IMR-90 (cell line): Measurements from ENCODE around the gene BCL11B. TPM values are rescaled to one million over a fixed set of nuclear protein-coding genes. Genes with fewer than 3 reads are reported as not detected.

Source experiments
- ATAC-seq: fragments of 200-7000 bp; cut with Tn5 transposase; 2 replicates; pipeline ENCODE4 v1.9.1; 2020; ENCODE audit warnings: low read depth, mild to moderate bottlenecking, moderate library complexity
- BruUV-seq: library from RNA; stranded (reverse); fragments of 400-500 nt; replicated peaks from 2 replicates; lab custom pipeline; 2021; lab: Mats Ljungman, UMichigan
- CTCF ChIA-PET: fragments of 300-600 bp; formaldehyde crosslinking; extraction: SDS; loops from one replicate; lab custom pipeline; 2021; ENCODE audit warnings: antibody characterized with exemption; lab: Yijun Ruan, JAX
- POLR2A ChIA-PET: fragments of 300-600 bp; sonication (Branson Sonifier 250); formaldehyde crosslinking; loops from one replicate; lab custom pipeline; 2022; ENCODE audit warnings: antibody characterized with exemption; ENCODE audit not compliant: unreplicated experiment; lab: Charles Lee
- DNase-seq: peaks from one replicate; pipeline ENCODE4 v3.0.0; 2013
- H2AFZ ChIP-seq: replicated peaks from 2 replicates; pipeline ENCODE3; 2013; ENCODE audit warnings: low read length, mild to moderate bottlenecking; ENCODE audit not compliant: poor library complexity
- H2AK5ac ChIP-seq: 2 replicates; pipeline ENCODE4 v1.6.1; 2013; ENCODE audit warnings: low read depth, low read length, inconsistent platforms
- H2AK9ac ChIP-seq: replicated peaks from 2 replicates; pipeline ENCODE3; 2013; ENCODE audit warnings: mild to moderate bottlenecking, low read depth, low read length, moderate library complexity; ENCODE audit not compliant: poor library complexity
- H2BK120ac ChIP-seq: 2 replicates; pipeline ENCODE4 v1.6.1; 2013; ENCODE audit warnings: low read depth, low read length, inconsistent platforms
- H2BK15ac ChIP-seq: 3 replicates; pipeline ENCODE4 v1.6.1; 2013; ENCODE audit warnings: low read depth, low read length, inconsistent platforms
- H2BK20ac ChIP-seq: 2 replicates; pipeline ENCODE4 v1.6.1; 2013; ENCODE audit warnings: low read depth, mild to moderate bottlenecking, inconsistent platforms, low read length, moderate library complexity
- H2BK5ac ChIP-seq: 2 replicates; pipeline ENCODE4 v1.6.1; 2013; ENCODE audit warnings: mild to moderate bottlenecking, low read depth, low read length, inconsistent platforms; ENCODE audit not compliant: poor library complexity, severe bottlenecking
- H3K14ac ChIP-seq: replicated peaks from 2 replicates; pipeline ENCODE4 v1.6.1; 2013; ENCODE audit warnings: low read depth, low read length, inconsistent platforms
- H3K18ac ChIP-seq: 2 replicates; pipeline ENCODE4 v1.6.1; 2013; ENCODE audit warnings: low read depth, low read length, control low read depth
- H3K23ac ChIP-seq: 2 replicates; pipeline ENCODE4 v1.6.1; 2013; ENCODE audit warnings: low read depth, low read length, inconsistent platforms
- H3K27ac ChIP-seq: 2 replicates; pipeline ENCODE4 v1.5.1; 2013; ENCODE audit warnings: mild to moderate bottlenecking, control low read depth, low read length; ENCODE audit not compliant: insufficient read depth
- H3K27me3 ChIP-seq: 2 replicates; pipeline ENCODE4 v1.6.1; 2013; ENCODE audit warnings: low read length; ENCODE audit not compliant: control insufficient read depth, insufficient read depth
- H3K36me3 ChIP-seq: 2 replicates; pipeline ENCODE4 v1.6.1; 2013; ENCODE audit warnings: low read length, mixed read lengths; ENCODE audit not compliant: control insufficient read depth, insufficient read depth
- H3K4ac ChIP-seq: 2 replicates; pipeline ENCODE4 v1.6.1; 2013; ENCODE audit warnings: low read depth, low read length, inconsistent platforms
- H3K4me1 ChIP-seq: 2 replicates; pipeline ENCODE4 v1.6.1; 2013; ENCODE audit warnings: low read length, mixed read lengths; ENCODE audit not compliant: control insufficient read depth, insufficient read depth
- H3K4me2 ChIP-seq: 2 replicates; pipeline ENCODE4 v1.6.1; 2013; ENCODE audit warnings: low read depth, mild to moderate bottlenecking, control low read depth, low read length, moderate library complexity
- H3K4me3 ChIP-seq: 2 replicates; pipeline ENCODE4 v1.5.1; 2013; ENCODE audit warnings: low read depth, mild to moderate bottlenecking, control low read depth, low read length, moderate library complexity; ENCODE audit not compliant: insufficient read depth
- H3K56ac ChIP-seq: 2 replicates; pipeline ENCODE4 v1.6.1; 2013; ENCODE audit warnings: low read length, inconsistent platforms; ENCODE audit not compliant: insufficient read depth; ENCODE audit errors: extremely low read depth
- H3K79me1 ChIP-seq, 2 experiments: 2 replicates each; pipeline ENCODE4 v1.6.1; 2013; ENCODE audit warnings: low read length in 2 of 2, inconsistent platforms in 1 of 2, low read depth in 1 of 2
- H3K9ac ChIP-seq: 2 replicates; pipeline ENCODE4 v1.6.1; 2013; ENCODE audit warnings: low read depth, low read length, control low read depth
- H3K9me1 ChIP-seq: 2 replicates; pipeline ENCODE4 v1.6.1; 2013; ENCODE audit warnings: low read length, inconsistent platforms; ENCODE audit not compliant: insufficient read depth
- H3K9me3 ChIP-seq: 2 replicates; pipeline ENCODE4 v1.6.1; 2013; ENCODE audit warnings: low read length; ENCODE audit not compliant: control insufficient read depth, insufficient read depth
- H4K20me1 ChIP-seq: 2 replicates; pipeline ENCODE4 v1.6.1; 2013; ENCODE audit warnings: low read length, inconsistent platforms; ENCODE audit not compliant: insufficient read depth
- H4K5ac ChIP-seq: 2 replicates; pipeline ENCODE4 v1.6.1; 2013; ENCODE audit warnings: mild to moderate bottlenecking, low read depth, low read length, control low read depth
- H4K8ac ChIP-seq, 2 experiments: 2 replicates each; pipeline ENCODE4 v1.6.1; 2013; ENCODE audit warnings: low read depth in 2 of 2, low read length in 2 of 2, control low read depth in 1 of 2, inconsistent platforms in 1 of 2
- H4K91ac ChIP-seq: 2 replicates; pipeline ENCODE4 v1.6.1; 2013; ENCODE audit warnings: low read depth, low read length, inconsistent platforms; ENCODE audit not compliant: insufficient read depth
- CEBPB ChIP-seq: IDR thresholded peaks from 2 replicates; pipeline ENCODE4 v1.6.1; 2012; ENCODE audit warnings: low read depth, low read length, improper control_type of control experiment
- CHD1 ChIP-seq: IDR thresholded peaks from 2 replicates; pipeline ENCODE4 v1.6.1; 2012; ENCODE audit warnings: low read depth, low read length, improper control_type of control experiment
- FOS ChIP-seq: fragments of 150-350 bp; IDR thresholded peaks from 2 replicates; pipeline ENCODE4 v1.6.1; 2016; ENCODE audit warnings: low read depth, low read length
- MAFK ChIP-seq: IDR thresholded peaks from 2 replicates; pipeline ENCODE4 v1.6.1; 2012; ENCODE audit warnings: low read depth, low read length, improper control_type of control experiment
- POLR2A ChIP-seq: IDR thresholded peaks from 2 replicates; pipeline ENCODE4 v1.6.1; 2012; ENCODE audit warnings: mild to moderate bottlenecking, low read depth, low read length
- RCOR1 ChIP-seq: IDR thresholded peaks from 2 replicates; pipeline ENCODE4 v1.6.1; 2012; ENCODE audit warnings: mild to moderate bottlenecking, low read length, improper control_type of control experiment; ENCODE audit not compliant: insufficient replicate concordance
- WGBS, 2 experiments: methylation state at CpG; one replicate each; pipeline versions ENCODE4 v1.1.5 to v1.1.7; 2013; ENCODE audit warnings: missing lambda C conversion rate in 2 of 2; ENCODE audit not compliant: insufficient read length in 1 of 2; ENCODE audit errors: extremely low coverage in 2 of 2; 5-methylcytosine and 5-hydroxymethylcytosine counted together
- dilution Hi-C: fragments of 300-500 bp; cut with HindIII; formaldehyde crosslinking; loops from one replicate; pipeline ENCODE4 v1.14.3; 2018; ENCODE audit warnings: low sequenced_read_pairs; ENCODE audit not compliant: unreplicated experiment
- in situ Hi-C: fragments of 300-500 bp; cut with MboI; formaldehyde crosslinking; loops from 3 replicates; pipeline ENCODE4 v1.14.3; 2019; ENCODE audit warnings: low sequenced_read_pairs, inconsistent platforms, mixed read lengths
- intact Hi-C: fragments of 100-400 bp; cut with micrococcal nuclease; formaldehyde crosslinking; loops from 2 replicates; pipeline ENCODE4 v1.10.0; 2022
- polyA plus RNA-seq, 3 experiments: library from polyadenylated mRNA; depleted of rRNA; stranded (reverse); fragments of >200 nt; gene quantifications; 2 replicates each; pipeline ENCODE4 v1.2.3, GENCODE V29; 2012; ENCODE audit warnings: low replicate concordance in 1 of 3
- total RNA-seq: library from RNA; depleted of rRNA; stranded (reverse); fragments of >200 nt; gene quantifications from 2 replicates; pipeline ENCODE4 v1.2.3, GENCODE V29; 2012

Gene BCL11B
- total and polyA plus RNA-seq, 2 of the 4 experiments (the other 2 are of a cell fraction), result under 0.01 TPM; not detected in 1

DNA sequence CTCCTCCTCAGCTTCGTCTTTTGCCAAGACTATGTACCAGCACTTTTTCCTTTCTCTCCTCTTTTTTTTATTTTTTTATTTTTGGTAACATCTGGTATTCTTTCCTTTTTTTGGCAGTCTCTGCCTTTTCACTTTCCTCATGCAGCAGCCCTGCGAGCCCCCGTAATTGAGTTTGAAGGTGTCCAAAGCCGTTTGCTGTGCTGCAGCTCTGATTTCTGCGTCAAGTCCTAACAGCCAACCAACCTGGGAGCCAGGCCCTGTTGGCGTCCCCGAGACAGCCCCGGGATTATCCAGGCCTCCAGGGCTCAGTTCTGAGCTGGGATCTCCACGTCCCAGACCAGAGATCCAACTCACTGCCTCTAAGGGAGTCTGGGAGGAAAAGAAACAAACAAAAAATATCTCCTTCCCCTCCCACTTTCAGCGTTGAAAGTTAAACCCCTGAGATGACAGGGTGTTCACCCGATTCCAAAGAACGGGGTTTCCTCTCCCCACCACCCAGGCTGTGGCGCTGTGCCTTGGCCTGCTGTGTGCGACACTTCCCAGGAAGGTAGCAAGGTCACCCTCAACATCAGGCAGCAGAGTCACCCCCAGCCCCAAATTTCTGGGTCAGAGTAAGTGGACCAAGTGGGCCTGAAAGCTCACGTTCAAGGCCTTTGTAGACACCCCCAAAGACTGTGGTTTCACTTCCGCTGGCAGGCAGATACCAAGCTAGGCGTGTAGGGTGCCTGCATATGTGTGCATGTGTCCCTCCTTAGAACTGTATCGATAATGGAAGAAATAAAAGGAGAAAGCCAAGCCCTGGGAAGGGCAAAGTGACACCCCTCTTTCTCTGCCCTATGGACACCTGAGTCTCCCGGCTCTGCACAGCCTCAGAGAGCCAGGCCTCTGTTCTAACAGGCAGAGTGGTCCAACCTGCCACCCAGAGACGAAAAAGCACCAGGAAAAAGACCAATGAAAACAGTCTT is 11.1 kb downstream of the BCL11B start (continued):
- no peak for TF ChIP-seq CHD1

DNA sequence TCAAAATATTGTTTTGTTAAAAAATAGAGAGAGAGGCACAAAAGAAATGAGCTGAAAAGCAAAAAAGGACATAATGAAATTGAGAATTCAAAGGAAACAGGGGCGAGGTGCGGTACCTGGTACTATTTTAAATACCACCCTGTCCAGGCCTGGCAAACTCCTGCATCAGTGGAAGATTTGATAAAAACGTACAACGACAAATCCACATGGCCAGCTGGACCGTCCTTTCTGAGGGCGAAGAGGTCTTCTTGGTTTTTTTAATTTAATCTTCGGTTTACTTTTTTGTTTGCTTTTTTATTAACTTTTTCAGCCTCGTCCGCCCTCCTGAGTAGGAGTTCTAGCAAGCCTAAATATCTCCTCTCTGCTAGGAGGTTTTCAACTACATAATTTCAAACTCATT is 11.9 kb downstream of the BCL11B start:
- in situ Hi-C loops (no loop called here), intact Hi-C loops (no loop called here), dilution Hi-C loops (no loop called here)
- TF ChIP-seq POLR2A, result no peak
- no peak for TF ChIP-seq MAFK
- no peak for TF ChIP-seq FOS
- no peak for TF ChIP-seq CEBPB
- TF ChIP-seq RCOR1, result no peak
- no peaks in the 10 kb centered on the region for H3K9me1 ChIP-seq
- H2AK9ac ChIP-seq, result no peak overlapping the region
- no peak overlapping the region for H2AFZ ChIP-seq
- no peaks in the 10 kb centered on the region for H3K4me1 ChIP-seq
- no peak overlapping the region for H2BK15ac ChIP-seq
- H3K36me3 ChIP-seq, result no peaks in the 10 kb centered on the region
- no peaks in the 10 kb centered on the region for H4K20me1 ChIP-seq
- H3K79me1 ChIP-seq, result no peaks in the 10 kb centered on the region
- BruUV-seq, result no TSS peak
- no peak overlapping the region for H3K4ac ChIP-seq
- ChIA-PET POLR2A (no interaction called here), CTCF (interaction anchor here (0.6 kb wide), 1 partner anchor 39 kb away, joined by 3 read pairs; no protein-coding TSS in a partner anchor)
- DNase-seq (no peak), ATAC-seq (no peak)
- no peak overlapping the region for H4K5ac ChIP-seq
- H3K23ac ChIP-seq, result no peak overlapping the region
- H2BK20ac ChIP-seq, result no peak overlapping the region
- no peak overlapping the region for H2BK5ac ChIP-seq
- H3K9me3 ChIP-seq, result no peaks in the 10 kb centered on the region
- H3K18ac ChIP-seq, result no peak overlapping the region
- H4K91ac ChIP-seq, result no peak overlapping the region
- H3K9ac ChIP-seq, result no peak overlapping the region
- H3K4me3 ChIP-seq, result no peak overlapping the region
- no peak overlapping the region for H3K14ac ChIP-seq
- no peak overlapping the region for H2AK5ac ChIP-seq
- peaks cover 12% of the 10 kb centered on the region for H3K27me3 ChIP-seq
- H4K8ac ChIP-seq, result no peak overlapping the region
- no peak overlapping the region for H2BK120ac ChIP-seq
- H3K4me2 ChIP-seq, result no peak overlapping the region
- no peak overlapping the region for H3K56ac ChIP-seq
- 61% methylated on average over 3 of the region's 9 CpGs; no CpG with 5 or more reads in 1 of the 2 experiments for WGBS, 2 experiments
- no peak overlapping the region for H3K27ac ChIP-seq
